ENCODE measurements around the gene COG5. TPM values are rescaled to one million over a fixed set of nuclear protein-coding genes. Genes with fewer than 3 reads are reported as not detected.

COG5 gene
- total RNA-seq, 1 experiment from 2014 or later: 23.6 TPM

- Mint-ChIP-seq H3K9me3 (ENCODE audit: low read depth, unreplicated experiment) (no peaks in the 10 kb centered on the region), H3K27me3 (ENCODE audit: unreplicated experiment) (no peaks in the 10 kb centered on the region), H3K4me3 (ENCODE audit: low read depth, unreplicated experiment) (no peak overlapping the region), H3K27ac (ENCODE audit: unreplicated experiment) (no peak overlapping the region), H3K4me1 (ENCODE audit: low read depth, unreplicated experiment) (no peaks in the 10 kb centered on the region), H3K36me3 (ENCODE audit: insufficient read depth, unreplicated experiment) (no peaks in the 10 kb centered on the region)
- no TSS peak for BruUV-seq (replicated peaks)
- DNase-seq: no peak
- no peak for TF ChIP-seq CTCF (IDR thresholded peaks at IDR 0.05; ENCODE audit: unreplicated experiment)
- CTCF ChIA-PET: no interaction called here
- intact Hi-C loops (cut with micrococcal nuclease; ENCODE audit: unreplicated experiment): no loop called here
Measured at GRCh38 chr7:107394831-107395230, 168.9 kb downstream of the COG5 start.

GRCh38 chr7:107394276-107394675, 169.4 kb downstream of the COG5 start:
- no peak for TF ChIP-seq CTCF (IDR thresholded peaks at IDR 0.05; ENCODE audit: unreplicated experiment)
- Mint-ChIP-seq H3K27ac (ENCODE audit: unreplicated experiment) (no peak overlapping the region), H3K9me3 (ENCODE audit: low read depth, unreplicated experiment) (no peaks in the 10 kb centered on the region), H3K36me3 (ENCODE audit: insufficient read depth, unreplicated experiment) (no peaks in the 10 kb centered on the region), H3K27me3 (ENCODE audit: unreplicated experiment) (no peaks in the 10 kb centered on the region), H3K4me1 (ENCODE audit: low read depth, unreplicated experiment) (no peaks in the 10 kb centered on the region), H3K4me3 (ENCODE audit: low read depth, unreplicated experiment) (no peak overlapping the region)
- DNase-seq: no peak
- intact Hi-C loops (cut with micrococcal nuclease; ENCODE audit: unreplicated experiment): no loop called here
- BruUV-seq (replicated peaks): no TSS peak
- CTCF ChIA-PET: no interaction called here

- no peak overlapping the region for H3K4me3 Mint-ChIP-seq (ENCODE audit: low read depth, unreplicated experiment)
- H3K36me3 Mint-ChIP-seq (ENCODE audit: insufficient read depth, unreplicated experiment): no peaks in the 10 kb centered on the region
- no peak overlapping the region for H3K27ac Mint-ChIP-seq (ENCODE audit: unreplicated experiment)
- intact Hi-C loops (cut with micrococcal nuclease; ENCODE audit: unreplicated experiment): no loop called here
- H3K9me3 Mint-ChIP-seq (ENCODE audit: low read depth, unreplicated experiment): no peaks in the 10 kb centered on the region
- H3K27me3 Mint-ChIP-seq (ENCODE audit: unreplicated experiment): no peaks in the 10 kb centered on the region
- no TSS peak for BruUV-seq (replicated peaks)
- DNase-seq: no peak
- CTCF ChIA-PET: no interaction called here
- TF ChIP-seq CTCF (IDR thresholded peaks at IDR 0.05; ENCODE audit: unreplicated experiment): no peak
- no peaks in the 10 kb centered on the region for H3K4me1 Mint-ChIP-seq (ENCODE audit: low read depth, unreplicated experiment)
Measured at GRCh38 chr7:107392830-107393229, 170.9 kb downstream of the COG5 start.

- intact Hi-C loops (cut with micrococcal nuclease; ENCODE audit: unreplicated experiment): no loop called here
- no peak for DNase-seq
- no peak overlapping the region for H3K27ac Mint-ChIP-seq (ENCODE audit: unreplicated experiment)
- H3K27me3 Mint-ChIP-seq (ENCODE audit: unreplicated experiment): no peaks in the 10 kb centered on the region
- no peak overlapping the region for H3K4me3 Mint-ChIP-seq (ENCODE audit: low read depth, unreplicated experiment)
- H3K9me3 Mint-ChIP-seq (ENCODE audit: low read depth, unreplicated experiment): no peaks in the 10 kb centered on the region
- CTCF ChIA-PET: no interaction called here
- BruUV-seq (replicated peaks): no TSS peak
- TF ChIP-seq CTCF (IDR thresholded peaks at IDR 0.05; ENCODE audit: unreplicated experiment): no peak
- no peaks in the 10 kb centered on the region for H3K36me3 Mint-ChIP-seq (ENCODE audit: insufficient read depth, unreplicated experiment)
- H3K4me1 Mint-ChIP-seq (ENCODE audit: low read depth, unreplicated experiment): no peaks in the 10 kb centered on the region
Measured at GRCh38 chr7:107390916-107391315, 172.8 kb downstream of the COG5 start.

- CTCF ChIA-PET: no interaction called here
- Mint-ChIP-seq H3K27me3 (ENCODE audit: unreplicated experiment) (no peaks in the 10 kb centered on the region), H3K27ac (ENCODE audit: unreplicated experiment) (no peak overlapping the region), H3K36me3 (ENCODE audit: insufficient read depth, unreplicated experiment) (no peaks in the 10 kb centered on the region), H3K4me3 (ENCODE audit: low read depth, unreplicated experiment) (no peak overlapping the region), H3K4me1 (ENCODE audit: low read depth, unreplicated experiment) (no peaks in the 10 kb centered on the region), H3K9me3 (ENCODE audit: low read depth, unreplicated experiment) (no peaks in the 10 kb centered on the region)
- no TSS peak for BruUV-seq (replicated peaks)
- DNase-seq: no peak
- intact Hi-C loops (cut with micrococcal nuclease; ENCODE audit: unreplicated experiment): no loop called here
- no peak for TF ChIP-seq CTCF (IDR thresholded peaks at IDR 0.05; ENCODE audit: unreplicated experiment)
Measured at GRCh38 chr7:107388604-107389003, 175.1 kb downstream of the COG5 start.

Data from Calu3 (cell line).